Measurements from ENCODE around the gene SLC44A4.

- TF ChIP-seq NRF1 (conservative IDR thresholded peaks at IDR 0.05 in 1 of 2, IDR thresholded peaks at IDR 0.05 in 1 of 2) (0 out of 4 replicates have a peak, but pooled peaks of 1 of the 2 experiments have one; percentile 15), ZBTB17 (CRISPR knock-in tag; IDR thresholded peaks at IDR 0.05) (no peak), U2AF1 (optimal IDR thresholded peaks at IDR 0.05; ENCODE audit: low read depth, low read length) (no peak), DIDO1 (tag; IDR thresholded peaks at IDR 0.05; ENCODE audit: low read depth) (no peak), KLF1 (tag; IDR thresholded peaks at IDR 0.05) (no peak), TAF9B (IDR thresholded peaks at IDR 0.05; ENCODE audit: partially characterized antibody) (no peak), CTCF (IDR thresholded peaks at IDR 0.05 in 2 of 3, conservative IDR thresholded peaks at IDR 0.05 in 1 of 3; ENCODE audit: insufficient read depth in 2 of 3, low read depth in 1 of 3, low read length in 3 of 3) (no peak), DMBX1 (CRISPR knock-in tag; IDR thresholded peaks at IDR 0.05; ENCODE audit: borderline replicate concordance) (no peak)
- TF ChIP-seq, protein P1, sequence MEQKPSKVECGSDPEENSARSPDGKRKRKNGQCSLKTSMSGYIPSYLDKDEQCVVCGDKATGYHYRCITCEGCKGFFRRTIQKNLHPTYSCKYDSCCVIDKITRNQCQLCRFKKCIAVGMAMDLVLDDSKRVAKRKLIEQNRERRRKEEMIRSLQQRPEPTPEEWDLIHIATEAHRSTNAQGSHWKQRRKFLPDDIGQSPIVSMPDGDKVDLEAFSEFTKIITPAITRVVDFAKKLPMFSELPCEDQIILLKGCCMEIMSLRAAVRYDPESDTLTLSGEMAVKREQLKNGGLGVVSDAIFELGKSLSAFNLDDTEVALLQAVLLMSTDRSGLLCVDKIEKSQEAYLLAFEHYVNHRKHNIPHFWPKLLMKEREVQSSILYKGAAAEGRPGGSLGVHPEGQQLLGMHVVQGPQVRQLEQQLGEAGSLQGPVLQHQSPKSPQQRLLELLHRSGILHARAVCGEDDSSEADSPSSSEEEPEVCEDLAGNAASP (IDR thresholded peaks at IDR 0.05), result no peak
Observed at GRCh38 chr6:31919624-31920303, 41.0 kb upstream of the SLC44A4 start.
